Inferior parietal cortex (tissue), 1 donor: ENCODE results near the gene EIF2D.
"Not testable (repeated sequence)": the region's sequence is repeated elsewhere in the genome, so short reads cannot be mapped to it uniquely, and the experiment has no call there.

ENCODE experiments used
- DNase-seq: peaks from one replicate; pipeline ENCODE4 v3.0.0-alpha.2; 2016; ENCODE audit errors: extremely low spot score

EIF2D gene

GRCh38 chr1:206587904-206588303 lies 24.4 kb downstream of the EIF2D start:
- DNase-seq: no peak

GRCh38 chr1:206586501-206587445 lies 25.5 kb downstream of the EIF2D start:
- DNase-seq: no peak

- no peak for DNase-seq
Measured at GRCh38 chr1:206584683-206585082, 27.6 kb downstream of the EIF2D start.

GRCh38 chr1:206583707-206584648 lies 28.3 kb downstream of the EIF2D start:
- peak; percentile 87 for DNase-seq

DNA sequence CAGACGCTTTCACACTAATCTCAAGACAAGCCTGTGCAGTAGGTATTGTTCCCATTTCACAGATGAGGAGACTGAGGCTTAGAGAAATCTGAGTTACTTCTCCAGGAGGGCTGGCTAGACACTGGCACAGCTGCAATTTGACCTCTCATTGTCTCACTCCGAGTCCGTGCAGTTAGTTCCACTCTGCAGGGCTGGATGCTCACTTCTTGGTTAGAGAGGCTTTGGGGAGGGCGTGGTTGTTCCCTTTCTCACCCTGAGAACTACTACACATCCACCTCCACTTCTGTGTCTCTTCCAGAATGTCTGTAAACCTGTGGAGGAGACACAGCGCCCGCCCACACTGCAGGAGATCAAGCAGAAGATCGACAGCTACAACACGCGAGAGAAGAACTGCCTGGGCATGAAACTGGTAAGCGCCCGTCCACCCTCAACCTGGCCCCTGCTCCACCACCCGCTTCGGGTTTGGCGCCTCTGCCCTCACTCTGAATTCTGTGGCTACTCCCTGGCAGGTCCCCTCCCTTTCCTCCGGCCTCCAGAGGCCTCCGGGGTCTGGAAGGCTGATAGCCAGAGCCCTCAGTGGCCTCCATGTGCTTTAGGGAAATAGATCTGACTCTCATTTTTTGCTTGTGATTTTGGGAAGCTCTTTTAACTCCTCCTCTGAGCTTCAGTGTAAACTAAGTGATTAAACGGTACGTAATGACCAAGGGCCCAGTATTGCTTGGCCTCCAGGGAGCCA lies 29.1 kb downstream of the EIF2D start:
- DNase-seq: no peak

DNA sequence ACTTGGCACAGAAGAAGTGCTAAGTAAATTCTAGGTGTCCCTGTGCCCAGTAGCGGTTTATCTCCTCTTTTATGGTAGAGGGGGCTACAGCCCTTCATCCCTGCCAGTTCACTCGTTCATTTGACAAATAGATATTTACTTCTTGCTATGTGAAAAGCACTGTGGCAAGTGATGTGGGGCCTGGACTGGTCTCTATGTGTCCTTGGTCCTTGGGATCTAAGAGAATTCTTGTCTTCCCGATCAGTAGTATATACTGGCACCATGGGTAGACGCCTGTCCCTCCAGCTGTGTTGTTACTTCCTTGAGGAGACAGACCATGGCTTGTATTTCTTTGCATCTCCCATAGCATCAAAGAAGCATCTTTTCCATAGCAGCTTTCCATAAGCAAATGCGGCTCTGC lies 29.7 kb downstream of the EIF2D start:
- no peak for DNase-seq

- no peak for DNase-seq
Measured at GRCh38 chr1:206581571-206581981, 30.7 kb downstream of the EIF2D start.

DNA sequence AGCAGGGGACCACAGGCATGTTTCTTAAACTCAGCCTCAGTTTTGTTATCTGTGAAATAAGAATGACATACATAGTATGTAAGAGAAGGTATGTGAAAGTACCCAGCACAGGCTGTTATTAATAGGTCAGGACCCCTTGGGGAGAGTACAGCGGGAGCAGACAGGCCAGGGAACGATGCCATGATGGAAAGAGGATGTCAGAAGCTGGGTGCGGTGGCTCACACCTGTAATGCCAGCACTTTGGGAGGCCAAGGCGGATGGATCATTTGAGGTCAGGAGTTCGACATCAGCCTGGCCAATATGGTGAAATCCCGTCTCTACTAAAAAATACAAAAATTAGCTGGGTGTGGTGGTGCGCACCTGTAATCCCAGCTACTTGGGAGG lies 31.2 kb downstream of the EIF2D start:
- DNase-seq: not testable (repeated sequence)

- no peak for DNase-seq
Measured at GRCh38 chr1:206580438-206581113, 31.7 kb downstream of the EIF2D start.

- DNase-seq: peak; percentile 53
Measured at GRCh38 chr1:206579747-206580437, 32.4 kb downstream of the EIF2D start.

GRCh38 chr1:206578978-206579374 lies 33.3 kb downstream of the EIF2D start:
- no peak for DNase-seq

DNA sequence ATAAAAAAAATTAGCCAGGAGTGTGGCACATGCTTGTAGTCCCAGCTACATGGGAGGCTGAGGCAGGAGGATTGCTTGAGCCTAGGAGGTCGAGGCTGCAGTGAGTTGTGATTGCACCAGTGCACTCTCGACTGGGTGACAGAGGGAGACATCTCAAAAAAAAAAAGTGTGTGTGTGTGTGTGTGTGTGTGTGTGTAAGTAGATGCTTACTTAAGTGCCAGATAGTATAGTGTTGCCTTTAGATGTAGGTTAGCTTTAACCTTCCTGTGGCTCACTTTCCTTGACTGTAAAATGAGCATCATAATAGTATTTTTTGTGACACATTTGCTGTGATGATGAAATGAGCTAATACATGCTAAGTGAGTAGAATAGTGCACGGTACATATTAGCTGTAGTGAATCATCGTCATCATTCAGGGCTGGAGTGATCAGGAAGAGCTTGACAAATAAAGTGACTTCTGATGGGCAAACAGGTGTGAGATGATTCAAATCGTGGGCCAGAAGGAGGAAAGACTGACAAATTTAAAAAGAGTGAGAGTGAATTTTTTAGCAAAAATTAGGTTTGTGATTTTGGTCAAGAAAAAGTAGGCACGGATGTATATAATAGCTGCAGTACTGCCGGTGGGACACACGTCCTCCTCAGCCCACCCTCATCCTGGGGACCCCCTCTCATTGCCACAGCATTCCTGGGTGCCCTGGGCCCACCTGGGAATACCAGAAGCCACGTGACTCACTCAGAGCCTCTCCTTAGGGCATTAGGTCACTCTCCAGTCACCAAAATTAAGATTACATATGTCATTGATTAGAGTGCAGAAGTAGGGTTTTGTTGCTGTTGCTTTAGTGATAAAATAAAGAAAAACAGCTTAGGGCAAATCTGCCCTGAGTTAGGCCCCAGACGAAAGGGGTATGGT lies 33.9 kb downstream of the EIF2D start:
- DNase-seq: no peak

DNA sequence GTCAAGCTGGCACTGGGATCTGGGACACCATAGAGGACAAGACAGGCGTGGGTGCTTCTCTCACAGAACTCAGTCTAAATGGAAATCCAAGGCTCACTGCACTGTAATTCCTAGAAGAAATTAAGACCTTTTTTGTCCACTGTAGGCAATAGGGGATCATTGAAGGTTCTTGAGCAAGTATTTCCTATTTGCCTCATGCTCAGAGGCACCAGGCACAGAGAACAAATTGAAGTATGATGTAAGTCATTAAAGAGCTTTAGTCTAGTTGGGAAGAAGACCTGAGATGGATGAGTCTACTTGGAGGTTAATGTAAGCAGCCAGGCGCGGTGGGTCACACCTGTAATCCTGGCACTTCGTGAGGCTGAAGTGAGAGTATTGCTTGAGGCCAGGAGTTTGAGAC lies 34.6 kb downstream of the EIF2D start:
- no peak for DNase-seq

DNA sequence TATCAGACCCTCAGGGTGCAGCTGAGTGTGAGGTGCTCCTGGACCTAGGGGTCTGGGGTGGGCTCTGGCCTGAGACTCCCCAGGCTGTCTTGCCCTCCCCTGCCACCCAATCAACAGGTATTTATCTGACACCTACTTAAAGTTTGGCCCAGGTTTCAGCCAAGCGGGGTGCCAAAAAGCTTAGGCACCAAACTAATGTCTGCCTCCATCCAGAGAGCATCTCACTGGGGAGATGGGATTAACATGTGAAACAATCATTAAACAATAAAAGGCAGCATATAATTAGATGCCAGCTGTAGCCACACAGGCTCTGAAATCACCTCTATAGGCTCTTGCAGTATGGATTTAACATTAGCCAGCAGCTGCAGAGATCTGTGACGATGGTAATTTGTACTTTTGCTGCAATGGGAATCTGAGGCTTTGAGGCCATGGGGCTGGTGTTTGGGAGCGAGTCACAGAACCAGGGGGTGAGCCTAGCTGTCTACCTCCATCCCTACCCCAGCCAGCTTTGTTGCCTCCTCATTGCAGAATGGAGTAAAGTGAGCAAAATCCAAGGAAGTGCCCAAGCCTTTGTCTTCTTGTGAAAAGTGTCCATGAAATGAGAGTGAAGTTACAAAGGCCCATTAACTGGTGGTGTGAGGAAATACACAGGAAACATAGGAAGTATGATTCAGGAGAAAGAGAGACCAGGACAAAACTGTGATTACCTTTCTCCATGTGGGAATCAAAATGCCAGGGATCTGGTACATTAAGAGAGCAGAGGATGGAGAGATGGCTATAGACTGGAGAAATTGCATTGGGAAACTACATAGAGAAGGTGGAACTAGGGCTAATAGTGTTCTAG lies 36.1 kb downstream of the EIF2D start:
- DNase-seq: no peak

DNA sequence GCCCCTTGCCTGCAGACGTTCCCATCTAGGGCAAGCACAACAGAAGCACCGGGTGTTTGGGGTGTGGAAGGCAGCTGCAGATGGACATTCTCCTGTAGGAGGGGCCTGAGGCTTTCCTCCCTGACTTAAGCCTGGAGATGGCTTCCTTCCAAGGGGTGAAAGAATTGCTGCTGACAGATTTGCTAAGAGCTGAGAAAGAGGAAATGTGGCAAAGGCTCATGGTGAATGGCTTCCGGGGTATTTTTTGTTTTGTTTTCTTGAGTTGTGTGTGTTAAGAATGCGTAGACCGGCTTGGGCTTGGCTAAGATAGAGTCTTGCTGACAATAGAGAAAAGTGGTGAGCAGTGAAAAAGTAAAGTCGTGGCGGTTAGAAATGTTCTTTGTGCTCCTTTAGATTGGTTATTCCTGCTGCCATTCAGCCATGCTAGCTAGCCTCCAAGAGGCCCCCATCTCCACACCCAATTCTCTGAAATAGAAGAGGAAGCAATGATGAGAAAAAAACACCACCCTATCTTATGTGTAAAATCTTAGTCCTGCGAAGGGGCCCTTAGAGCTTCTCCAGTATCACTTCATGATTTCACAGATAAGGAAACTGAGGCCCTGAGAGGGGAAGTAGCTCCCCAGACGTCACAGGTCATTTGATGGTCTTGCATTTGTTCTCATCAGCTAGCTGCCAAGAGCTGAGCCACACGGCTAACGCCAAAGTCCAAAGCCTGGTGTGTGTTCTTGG lies 36.9 kb downstream of the EIF2D start:
- peak; percentile 70 for DNase-seq

- DNase-seq: no peak
Measured at GRCh38 chr1:206573762-206574161, 38.5 kb downstream of the EIF2D start.

DNA sequence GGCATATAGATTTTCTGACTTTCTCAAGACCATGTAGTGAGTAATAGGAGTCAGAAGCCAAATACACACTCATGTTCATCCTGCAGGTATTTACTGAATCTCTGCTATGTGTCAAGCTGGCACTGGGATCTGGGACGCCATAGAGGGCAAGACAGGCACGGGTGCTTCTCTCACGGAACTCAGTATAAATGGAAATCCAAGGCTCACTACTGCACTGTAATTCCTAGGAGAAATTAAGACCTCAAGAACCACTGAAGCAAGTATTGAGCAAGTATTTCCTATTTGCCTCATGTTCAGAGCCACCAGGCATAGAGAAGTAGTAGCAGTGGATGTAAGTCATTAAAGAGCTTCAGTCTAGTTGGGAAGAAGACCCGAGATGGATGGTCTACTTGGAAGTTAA lies 38.9 kb downstream of the EIF2D start:
- DNase-seq: no peak

- DNase-seq: no peak
Measured at GRCh38 chr1:206572835-206573234, 39.4 kb downstream of the EIF2D start.
